Breast epithelium (tissue), 4 donors: ENCODE measurements around the gene RAB44. TPM values are rescaled to one million over a fixed set of nuclear protein-coding genes. Genes with fewer than 3 reads are reported as not detected.

Source experiments
- DNase-seq, 2 donors: peaks; one replicate each; pipeline ENCODE4 v3.0.0-alpha.2; 2019; ENCODE audit warnings: low spot score in 2 of 2
- H3K27ac ChIP-seq, 2 donors: fragments of 200-600 bp; sonication (generic) in 1 of 2; one replicate each; pipeline ENCODE4 v1.5.1; 2016 to 2019; ENCODE audit warnings: mild to moderate bottlenecking in 1 of 2
- H3K27me3 ChIP-seq, 2 donors: fragments of 200-600 bp; sonication (generic) in 1 of 2; one replicate each; pipeline versions ENCODE4 v1.5.1 to v1.6.0; 2017 to 2019; ENCODE audit warnings: control low read depth in 1 of 2, mild to moderate bottlenecking in 1 of 2
- H3K36me3 ChIP-seq: fragments of 200-600 bp; one replicate; pipeline ENCODE4 v1.5.1; 2019
- H3K4me1 ChIP-seq, 2 donors: fragments of 200-600 bp; sonication (generic); one replicate each; pipeline ENCODE4 v1.5.1; 2016 to 2019; ENCODE audit warnings: control low read depth in 1 of 2
- H3K4me3 ChIP-seq, 3 donors: fragments of 200-600 bp; sonication (generic); 1 replicate in 2 of 3; 2 replicates in 1 of 3; pipeline ENCODE4 v1.5.1; 2016 to 2019; ENCODE audit warnings: mild to moderate bottlenecking in 3 of 3, moderate library complexity in 2 of 3
- H3K9me3 ChIP-seq, 2 donors: fragments of 200-600 bp; sonication (generic) in 1 of 2; one replicate each; pipeline ENCODE4 v1.5.1; 2016 to 2019; ENCODE audit warnings: control low read depth in 1 of 2
- CTCF ChIP-seq, 3 donors: fragments of 450-650 bp; IDR thresholded peaks; one replicate each; pipeline ENCODE4 v1.5.1; 2016 to 2017; ENCODE audit warnings: antibody characterized with exemption in 3 of 3, mild to moderate bottlenecking in 3 of 3, moderate library complexity in 3 of 3
- POLR2A ChIP-seq: fragments of 450-650 bp; IDR thresholded peaks from one replicate; pipeline ENCODE4 v1.6.1; 2016; ENCODE audit warnings: antibody characterized with exemption, mild to moderate bottlenecking, moderate library complexity
- POLR2AphosphoS5 ChIP-seq, 3 donors: sonication (generic); formaldehyde crosslinking; IDR thresholded peaks; one replicate each; pipeline ENCODE4 v1.6.1; 2017; ENCODE audit warnings: antibody characterized with exemption in 3 of 3
- intact Hi-C: fragments of 100-400 bp; cut with DNase I; formaldehyde crosslinking; loops from one replicate; pipeline ENCODE4 v1.15.1; 2023; ENCODE audit warnings: low total_unique reads
- total RNA-seq, 3 donors: library from RNA; depleted of rRNA; stranded (reverse); fragments of >200 nt; gene quantifications; one replicate each; pipeline ENCODE4 v1.1.0, GENCODE V29; 2016

Gene RAB44
- total RNA-seq, 3 donors from 2014 or later = under 0.01 to 1.9 (median 0.29) TPM

GRCh38 chr6:36686668-36687513 is 10.7 kb upstream of the RAB44 start:
- peaks cover 7% of the 10 kb centered on the region for H3K36me3 ChIP-seq
- no peak overlapping the region for H3K27ac ChIP-seq
- intact Hi-C loops = no loop called here

GRCh38 chr6:36688063-36688738 is 9.4 kb upstream of the RAB44 start:
- intact Hi-C loops = no loop called here
- Histone ChIP-seq H3K36me3 (peaks cover 7% of the 10 kb centered on the region), H3K27ac (no peak overlapping the region), H3K4me3 (no peak overlapping the region), H3K9me3 (no peaks in the 10 kb centered on the region), H3K27me3 (no peaks in the 10 kb centered on the region), H3K4me1 (peaks cover 0 to 2% of the 10 kb centered on the region in 2 donors)
- no peak for DNase-seq
- TF ChIP-seq CTCF (IDR thresholded peaks at IDR 0.05) (no peak), POLR2A (no peak), POLR2AphosphoS5 (IDR thresholded peaks at IDR 0.05) (no peak)

More at GRCh38 chr6:36686668-36687513, 10.7 kb upstream of the RAB44 start:
- DNase-seq = no peak
- Histone ChIP-seq H3K27me3 (no peaks in the 10 kb centered on the region), H3K4me1 (peaks cover 5 to 10% of the 10 kb centered on the region in 2 donors), H3K4me3 (no peak overlapping the region), H3K9me3 (no peaks in the 10 kb centered on the region)
- TF ChIP-seq POLR2AphosphoS5 (IDR thresholded peaks at IDR 0.05) (no peak), CTCF (IDR thresholded peaks at IDR 0.05) (no peak), POLR2A (no peak)

GRCh38 chr6:36688739-36689075 is 8.9 kb upstream of the RAB44 start:
- Histone ChIP-seq H3K36me3 (peaks cover 7% of the 10 kb centered on the region), H3K27ac (no peak overlapping the region), H3K4me3 (no peak overlapping the region), H3K4me1 (no peaks in the 10 kb centered on the region), H3K9me3 (no peaks in the 10 kb centered on the region), H3K27me3 (no peaks in the 10 kb centered on the region)
- intact Hi-C loops = no loop called here
- no peak for DNase-seq
- TF ChIP-seq CTCF (IDR thresholded peaks at IDR 0.05) = no peak
- TF ChIP-seq POLR2A = no peak
- no peak for TF ChIP-seq POLR2AphosphoS5 (IDR thresholded peaks at IDR 0.05)

GRCh38 chr6:36691011-36691410 is 6.6 kb upstream of the RAB44 start:
- no peaks in the 10 kb centered on the region for H3K27me3 ChIP-seq
- no peak for TF ChIP-seq CTCF (IDR thresholded peaks at IDR 0.05)
- no peak for TF ChIP-seq POLR2AphosphoS5 (IDR thresholded peaks at IDR 0.05)
- no peak for TF ChIP-seq POLR2A
- no peaks in the 10 kb centered on the region for H3K9me3 ChIP-seq
- no peak overlapping the region for H3K4me3 ChIP-seq
- H3K36me3 ChIP-seq = no peaks in the 10 kb centered on the region
- no peak overlapping the region for H3K27ac ChIP-seq
- no peaks in the 10 kb centered on the region for H3K4me1 ChIP-seq
- intact Hi-C loops = no loop called here
- DNase-seq = no peak

- no peak overlapping the region for H3K4me3 ChIP-seq
- DNase-seq = no peak
- H3K4me1 ChIP-seq = no peaks in the 10 kb centered on the region
- no peaks in the 10 kb centered on the region for H3K27me3 ChIP-seq
- intact Hi-C loops = no loop called here
- H3K36me3 ChIP-seq = no peaks in the 10 kb centered on the region
- no peak for TF ChIP-seq POLR2AphosphoS5 (IDR thresholded peaks at IDR 0.05)
- TF ChIP-seq POLR2A = no peak
- TF ChIP-seq CTCF (IDR thresholded peaks at IDR 0.05) = no peak
- H3K27ac ChIP-seq = no peak overlapping the region
- H3K9me3 ChIP-seq = no peaks in the 10 kb centered on the region
These were observed 6.0 kb upstream of the RAB44 start for GRCh38 chr6:36691612-36692011.
